H1 (cell line): ENCODE results near the gene LY6G6F. TPM values are rescaled to one million over a fixed set of nuclear protein-coding genes. Genes with fewer than 3 reads are reported as not detected.

Experiments
- CTCF ChIA-PET: fragments of 300-600 bp; sonication (Branson Sonifier 250); formaldehyde crosslinking; loops from one replicate; lab custom pipeline; 2021; ENCODE audit not compliant: partially characterized antibody; lab: Charles Lee
- POLR2A ChIA-PET: fragments of 300-600 bp; sonication (Branson Sonifier 250); formaldehyde crosslinking; loops from one replicate; lab custom pipeline; 2021; ENCODE audit warnings: inconsistent platforms; ENCODE audit not compliant: partially characterized antibody; lab: Charles Lee
- DNase-seq, 2 experiments: peaks; one replicate each; pipeline versions ENCODE4 v3.0.0 to v3.0.0-alpha.2; 2010 to 2022; ENCODE audit warnings: low spot score in 2 of 2, low read depth in 1 of 2, mixed read lengths in 1 of 2
- FAIRE-seq: peaks from 2 replicates; lab custom pipeline; 2011; peaks lifted over from hg19 to GRCh38; lab: Jason Lieb, UNC
- H2AFZ ChIP-seq: 2 replicates; pipeline ENCODE4 v1.8.1; 2012; ENCODE audit warnings: low read length, inconsistent platforms
- H2AK5ac ChIP-seq: 2 replicates; pipeline ENCODE4 v1.6.1; 2013; ENCODE audit warnings: low read depth, low read length
- H2BK120ac ChIP-seq: replicated peaks from 2 replicates; pipeline ENCODE3; 2013; ENCODE audit warnings: low read depth, low read length, inconsistent platforms
- H2BK12ac ChIP-seq: 2 replicates; pipeline ENCODE4 v1.6.1; 2013; ENCODE audit warnings: low read depth, low read length
- H2BK15ac ChIP-seq: 2 replicates; pipeline ENCODE4 v1.6.1; 2013; ENCODE audit warnings: low read length
- H2BK20ac ChIP-seq: 2 replicates; pipeline ENCODE4 v1.6.1; 2013; ENCODE audit warnings: low read length
- H2BK5ac ChIP-seq: 2 replicates; pipeline ENCODE4 v1.6.1; 2013; ENCODE audit warnings: low read depth, low read length
- H3K14ac ChIP-seq: 2 replicates; pipeline ENCODE4 v1.6.1; 2013; ENCODE audit warnings: inconsistent platforms; ENCODE audit not compliant: insufficient read length
- H3K18ac ChIP-seq: 2 replicates; pipeline ENCODE4 v1.6.1; 2013; ENCODE audit warnings: low read length; ENCODE audit errors: extremely low read depth
- H3K23ac ChIP-seq: 2 replicates; pipeline ENCODE4 v1.6.1; 2013; ENCODE audit warnings: inconsistent platforms; ENCODE audit not compliant: insufficient read length
- H3K23me2 ChIP-seq: 2 replicates; pipeline ENCODE4 v1.6.1; 2013; ENCODE audit warnings: low read depth, low read length
- H3K27ac ChIP-seq: 2 replicates; pipeline ENCODE4 v1.6.1; 2011; ENCODE audit warnings: low read depth, low read length, inconsistent platforms
- H3K27me3 ChIP-seq, 4 experiments: replicated peaks in 1 of 4; 1 replicate in 1 of 4; 2 replicates in 3 of 4; pipeline versions ENCODE4 v1.6.1 to v1.8.1; 2011 to 2013; ENCODE audit warnings: low read length in 3 of 4, mild to moderate bottlenecking in 3 of 4, inconsistent platforms in 2 of 4, mixed read lengths in 2 of 4, moderate library complexity in 1 of 4; ENCODE audit not compliant: control insufficient read depth in 3 of 4, insufficient read depth in 3 of 4; ENCODE audit errors: extremely low read depth in 1 of 4
- H3K36me3 ChIP-seq, 4 experiments: 2 replicates each; pipeline versions ENCODE4 v1.6.1 to v1.8.1; 2011 to 2013; ENCODE audit warnings: mild to moderate bottlenecking in 4 of 4, low read length in 3 of 4, moderate library complexity in 2 of 4, control low read depth in 1 of 4, inconsistent platforms in 1 of 4; ENCODE audit not compliant: insufficient read depth in 4 of 4, control insufficient read depth in 2 of 4
- H3K4ac ChIP-seq: replicated peaks from 2 replicates; pipeline ENCODE3; 2013; ENCODE audit warnings: low read length, low read depth, mixed read lengths, inconsistent platforms; ENCODE audit not compliant: insufficient read length
- H3K4me1 ChIP-seq, 4 experiments: replicated peaks in 1 of 4; 1 replicate in 1 of 4; 2 replicates in 3 of 4; pipeline versions ENCODE4 v1.6.1 to v1.8.1; 2011 to 2013; ENCODE audit warnings: low read length in 3 of 4, inconsistent platforms in 2 of 4, mixed read lengths in 1 of 4; ENCODE audit not compliant: insufficient read depth in 4 of 4, control insufficient read depth in 3 of 4
- H3K4me2 ChIP-seq, 2 experiments: 2 replicates each; pipeline versions ENCODE4 v1.6.1 to v1.8.1; 2011 to 2013; ENCODE audit warnings: low read depth in 2 of 2, low read length in 2 of 2, control low read depth in 1 of 2, inconsistent platforms in 1 of 2, mild to moderate bottlenecking in 1 of 2; ENCODE audit not compliant: insufficient read depth in 1 of 2
- H3K4me3 ChIP-seq, 4 experiments: fragments of 200-600, 300-600 bp in 1 of 4; sonication (generic), shearing (Covaris generic), sonication (Bioruptor Twin) in 1 of 4; 2 replicates each; pipeline versions ENCODE4 v1.5.1 to v1.8.1; 2011 to 2016; ENCODE audit warnings: low read length in 4 of 4, low read depth in 3 of 4, control low read depth in 2 of 4, inconsistent platforms in 2 of 4, mild to moderate bottlenecking in 2 of 4, mixed read lengths in 1 of 4, moderate library complexity in 1 of 4; ENCODE audit not compliant: insufficient read depth in 2 of 4; ENCODE audit errors: extremely low read depth in 1 of 4
- H3K56ac ChIP-seq: replicated peaks from 2 replicates; pipeline ENCODE3; 2013; ENCODE audit warnings: low read depth, mild to moderate bottlenecking, mixed read lengths, low read length, inconsistent platforms; ENCODE audit not compliant: insufficient read length
- H3K79me1 ChIP-seq: 2 replicates; pipeline ENCODE4 v1.6.1; 2013; ENCODE audit warnings: low read depth, low read length, control low read depth
- H3K79me2 ChIP-seq, 2 experiments: 2 replicates each; pipeline versions ENCODE4 v1.6.1 to v1.8.1; 2012 to 2013; ENCODE audit warnings: low read length in 2 of 2, mild to moderate bottlenecking in 2 of 2, inconsistent platforms in 1 of 2; ENCODE audit not compliant: insufficient read depth in 2 of 2, control insufficient read depth in 1 of 2
- H3K9ac ChIP-seq, 4 experiments: replicated peaks in 1 of 4; 1 replicate in 1 of 4; 2 replicates in 3 of 4; pipeline versions ENCODE4 v1.6.1 to v1.8.1; 2011 to 2013; ENCODE audit warnings: low read depth in 3 of 4, low read length in 3 of 4, control low read depth in 2 of 4, mild to moderate bottlenecking in 2 of 4, moderate library complexity in 2 of 4, inconsistent platforms in 1 of 4; ENCODE audit errors: extremely low read depth in 1 of 4
- H3K9me3 ChIP-seq, 2 experiments: 2 replicates each; pipeline versions ENCODE4 v1.6.1 to v1.8.1; 2012 to 2013; ENCODE audit warnings: mild to moderate bottlenecking in 2 of 2, moderate library complexity in 2 of 2, control low read depth in 1 of 2, inconsistent platforms in 1 of 2, low read depth in 1 of 2, low read length in 1 of 2, mixed read lengths in 1 of 2; ENCODE audit not compliant: insufficient read depth in 2 of 2
- H4K20me1 ChIP-seq, 2 experiments: replicated peaks in 1 of 2; 2 replicates each; pipeline versions ENCODE3 to v1.8.1; 2011 to 2013; ENCODE audit warnings: inconsistent platforms in 2 of 2, low read length in 2 of 2, mild to moderate bottlenecking in 1 of 2; ENCODE audit not compliant: insufficient read depth in 2 of 2, control insufficient read depth in 1 of 2
- H4K5ac ChIP-seq: 2 replicates; pipeline ENCODE4 v1.6.1; 2013; ENCODE audit warnings: low read length, low read depth, mixed read lengths, inconsistent platforms; ENCODE audit not compliant: insufficient read length
- H4K8ac ChIP-seq: 2 replicates; pipeline ENCODE4 v1.8.0; 2013; ENCODE audit warnings: mild to moderate bottlenecking, moderate library complexity, low read length, inconsistent platforms; ENCODE audit not compliant: insufficient read depth; ENCODE audit errors: extremely low read depth
- H4K91ac ChIP-seq: replicated peaks from 2 replicates; pipeline ENCODE3; 2013; ENCODE audit warnings: low read length, mixed read lengths, inconsistent platforms; ENCODE audit not compliant: insufficient read length
- ASH2L ChIP-seq: fragments of 200-600, 300-600 bp; sonication (generic); IDR thresholded peaks from one replicate; pipeline ENCODE4 v1.7.1; 2017; ENCODE audit warnings: low read length
- BACH1 ChIP-seq: IDR thresholded peaks from 2 replicates; pipeline ENCODE4 v1.6.1; 2012; ENCODE audit warnings: low read length, improper control_type of control experiment
- HDAC2 ChIP-seq, 2 experiments: fragments of 300-600 bp in 1 of 2; sonication (generic) in 1 of 2; IDR thresholded peaks; 2 replicates each; pipeline ENCODE4 v1.6.1; 2011 to 2012; ENCODE audit warnings: low read depth in 2 of 2, low read length in 2 of 2, mild to moderate bottlenecking in 2 of 2, moderate library complexity in 2 of 2, borderline replicate concordance in 1 of 2, inconsistent platforms in 1 of 2
- JUN ChIP-seq: IDR thresholded peaks from 2 replicates; pipeline ENCODE4 v1.6.1; 2011; ENCODE audit warnings: low read depth, mild to moderate bottlenecking, improper control_type of control experiment, low read length
- KDM4A ChIP-seq: IDR thresholded peaks from one replicate; pipeline ENCODE4 v1.7.1; 2012; ENCODE audit warnings: low read depth, mild to moderate bottlenecking, moderate library complexity, low read length, inconsistent platforms; ENCODE audit not compliant: severe bottlenecking
- POLR2A ChIP-seq, 2 experiments: IDR thresholded peaks; 1 replicate in 1 of 2; 2 replicates in 1 of 2; pipeline ENCODE4 v1.6.1; 2011; ENCODE audit warnings: low read depth in 2 of 2, low read length in 2 of 2, mild to moderate bottlenecking in 2 of 2; ENCODE audit errors: control extremely low read depth in 1 of 2
- SAP30 ChIP-seq: fragments of 300-600 bp; sonication (generic); IDR thresholded peaks from 2 replicates; pipeline ENCODE4 v1.7.1; 2012; ENCODE audit warnings: low read length, moderate library complexity, mild to moderate bottlenecking, inconsistent platforms; ENCODE audit not compliant: insufficient read depth, insufficient replicate concordance
- SIN3A ChIP-seq, 2 experiments: IDR thresholded peaks in 1 of 2; conservative IDR thresholded peaks in 1 of 2; 2 replicates each; pipeline ENCODE4 v1.6.1; 2011 to 2012; ENCODE audit warnings: low read length in 2 of 2, improper control_type of control experiment in 1 of 2, low read depth in 1 of 2, mild to moderate bottlenecking in 1 of 2
- SP1 ChIP-seq: IDR thresholded peaks from 2 replicates; pipeline ENCODE4 v1.6.1; 2011; ENCODE audit warnings: low read depth, low read length
- SP2 ChIP-seq: IDR thresholded peaks from 2 replicates; pipeline ENCODE4 v1.6.1; 2012; ENCODE audit warnings: mild to moderate bottlenecking, low read length, inconsistent platforms
- TAF1 ChIP-seq: IDR thresholded peaks from 2 replicates; pipeline ENCODE4 v1.6.1; 2011; ENCODE audit warnings: mild to moderate bottlenecking, low read depth, low read length
- TCF12 ChIP-seq: IDR thresholded peaks from 2 replicates; pipeline ENCODE4 v1.6.1; 2011; ENCODE audit warnings: low read depth, mild to moderate bottlenecking, low read length
- WGBS, 2 experiments: shearing (Covaris generic) in 1 of 2; methylation state at CpG; one replicate each; pipeline versions ENCODE4 v1.1.6 to v1.1.7; 2013 to 2015; ENCODE audit warnings: low lambda C conversion rate in 2 of 2, mixed read lengths in 2 of 2, inconsistent platforms in 1 of 2, low coverage in 1 of 2, missing lambda C conversion rate in 1 of 2; ENCODE audit not compliant: insufficient replicate concordance in 2 of 2, insufficient coverage in 1 of 2, insufficient read length in 1 of 2; ENCODE audit errors: extremely low coverage in 1 of 2, missing lambda C conversion rate in 1 of 2; 5-methylcytosine and 5-hydroxymethylcytosine counted together
- polyA plus RNA-seq, 7 experiments: library from polyadenylated mRNA; depleted of rRNA in 3 of 7; stranded (reverse) in 5 of 7; unstranded in 2 of 7; fragments of >200 nt in 5 of 7; fragments of 200-250 nt in 2 of 7; gene quantifications; 1 replicate in 5 of 7; 2 replicates in 1 of 7; 4 replicates in 1 of 7; pipeline versions ENCODE4 v1.2.1 to v1.2.3, GENCODE V29; 2011 to 2013; ENCODE audit warnings: missing spikeins in 2 of 7, mixed read lengths in 2 of 7
- total RNA-seq: library from RNA; stranded (reverse); fragmentation: NEBNext Ultra II Directional; extraction: Animal tissue kit (Norgen Biotek cat#: 25700); gene quantifications from 2 replicates; pipeline ENCODE4 v1.2.1, GENCODE V29; 2021

LY6G6F gene
- total and polyA plus RNA-seq, 2 of the 8 experiments (the other 6 are each of a cell fraction or from before 2014, with no cell fraction given), result not detected

- H2BK15ac ChIP-seq, result peak overlapping the region; percentile 54; the same call in 1 of the 2 replicates
- H2BK12ac ChIP-seq, result 0 out of 2 replicates have a peak overlapping the region, but pooled peaks have one; percentile 1
- peaks cover 8% of the 10 kb centered on the region; the same call in 1 of the 2 replicates for H3K79me1 ChIP-seq
- no peak overlapping the region for H3K56ac ChIP-seq
- H4K5ac ChIP-seq, result no peak overlapping the region
- no peak overlapping the region for H2AFZ ChIP-seq
- no peak overlapping the region for H3K23ac ChIP-seq
- H3K9ac ChIP-seq, result peak overlapping the region in 3 of 4 experiments; percentile 40 to 77 (median 63); a peak in 6 of 7 replicates
- peaks cover 22 to 32% (median 25%) of the 10 kb centered on the region in 4 experiments for H3K4me1 ChIP-seq
- H3K36me3 ChIP-seq, result peaks cover 10 to 30% (median 21%) of the 10 kb centered on the region in 4 experiments
- H2AK5ac ChIP-seq, result no peak overlapping the region
- peaks cover 20% of the 10 kb centered on the region for H3K23me2 ChIP-seq
- peaks cover 4 to 5% of the 10 kb centered on the region in 2 experiments for H4K20me1 ChIP-seq
- H2BK120ac ChIP-seq, result no peak overlapping the region
- peak overlapping the region; percentile 25 for H3K27ac ChIP-seq
- 3% methylated on average over 17 of the region's 18 CpGs; no CpG with 5 or more reads in 1 of the 2 experiments for WGBS, 2 experiments
- H3K18ac ChIP-seq, result peak overlapping the region; percentile 71; the same call in 1 of the 2 replicates
- no peak overlapping the region for H4K91ac ChIP-seq
- H3K14ac ChIP-seq, result no peak overlapping the region
- ChIA-PET CTCF (interaction anchor here (0.6 to 5.6 kb wide), 11 partner anchors 10 to 287 kb away, joined by 3 to 23 read pairs (median 3); no protein-coding TSS in a partner anchor), POLR2A (interaction anchor here (0.6 to 8.7 kb wide), 29 partner anchors 10 to 346 kb away, joined by 3 to 73 read pairs (median 4); partner anchors contain the start of genes CSNK2B, DDX39B, GPANK1 and LY6G6C)
- FAIRE-seq (no peak), DNase-seq (peak; percentile 56 to 74)
- H3K4ac ChIP-seq, result no peak overlapping the region
- peak overlapping the region; percentile 97 for H2BK5ac ChIP-seq
- no peaks in the 10 kb centered on the region for H3K27me3 ChIP-seq
- H3K4me3 ChIP-seq, result peak overlapping the region; percentile 82 to 98 (median 92)
- H3K4me2 ChIP-seq, result peak overlapping the region; percentile 78 to 99
- 0 out of 2 replicates have a peak overlapping the region, but pooled peaks have one; percentile 61 for H2BK20ac ChIP-seq
- H3K9me3 ChIP-seq, result no peaks in the 10 kb centered on the region
- peaks cover 0 to 26% of the 10 kb centered on the region in 2 experiments; a peak in 2 of 4 replicates for H3K79me2 ChIP-seq
- peak overlapping the region; percentile 42; the same call in 1 of the 2 replicates for H4K8ac ChIP-seq
- no peak for TF ChIP-seq TCF12
- peak; percentile 74 for TF ChIP-seq JUN
- TF ChIP-seq SP2, result no peak
- TF ChIP-seq ASH2L, result peak; percentile 18
- TF ChIP-seq SP1, result peak; percentile 72; the same call in 1 of the 2 replicates
- peak; percentile 61 to 77; a peak in 3 of 4 replicates for TF ChIP-seq HDAC2 (IDR thresholded peaks at IDR 0.05; ENCODE audit: borderline replicate concordance in 1 of 2, low read depth in 2 of 2, low read length in 2 of 2)
- no peak for TF ChIP-seq BACH1
- TF ChIP-seq KDM4A, result no peak
- peak; percentile 88 for TF ChIP-seq SAP30
- TF ChIP-seq TAF1, result 0 out of 2 replicates have a peak, but pooled peaks have one; percentile 24
- peak in 1 of 2 experiments; percentile 43; a peak in 1 of 3 replicates for TF ChIP-seq POLR2A (IDR thresholded peaks at IDR 0.05; ENCODE audit: control extremely low read depth in 1 of 2, low read depth in 2 of 2, low read length in 2 of 2)
- peak; percentile 93 to 94; a peak in 3 of 4 replicates for TF ChIP-seq SIN3A (conservative IDR thresholded peaks at IDR 0.05 in 1 of 2, IDR thresholded peaks at IDR 0.05 in 1 of 2; ENCODE audit: low read depth in 1 of 2, low read length in 2 of 2)
These were observed 28.2 kb downstream of the LY6G6F start for GRCh38 chr6:31734821-31735406.
